ENCODE data around the gene LDLRAD1.

Gene LDLRAD1

GRCh38 chr1:54052431-54052933 is 34.5 kb upstream of the LDLRAD1 start:
- 0 out of 2 replicates have a peak, but pooled peaks have one; percentile 4 for TF ChIP-seq TAF1 (IDR thresholded peaks at IDR 0.05; ENCODE audit: low read depth)
- TF ChIP-seq CEBPB (IDR thresholded peaks at IDR 0.05): no peak
- TF ChIP-seq ZBTB7A (IDR thresholded peaks at IDR 0.05; ENCODE audit: low read depth): no peak
- TF ChIP-seq REST (IDR thresholded peaks at IDR 0.05; ENCODE audit: low read depth): no peak
- no peak for TF ChIP-seq CREB1 (IDR thresholded peaks at IDR 0.05; ENCODE audit: low read depth)
- TF ChIP-seq TEAD4 (IDR thresholded peaks at IDR 0.05): no peak

DNA sequence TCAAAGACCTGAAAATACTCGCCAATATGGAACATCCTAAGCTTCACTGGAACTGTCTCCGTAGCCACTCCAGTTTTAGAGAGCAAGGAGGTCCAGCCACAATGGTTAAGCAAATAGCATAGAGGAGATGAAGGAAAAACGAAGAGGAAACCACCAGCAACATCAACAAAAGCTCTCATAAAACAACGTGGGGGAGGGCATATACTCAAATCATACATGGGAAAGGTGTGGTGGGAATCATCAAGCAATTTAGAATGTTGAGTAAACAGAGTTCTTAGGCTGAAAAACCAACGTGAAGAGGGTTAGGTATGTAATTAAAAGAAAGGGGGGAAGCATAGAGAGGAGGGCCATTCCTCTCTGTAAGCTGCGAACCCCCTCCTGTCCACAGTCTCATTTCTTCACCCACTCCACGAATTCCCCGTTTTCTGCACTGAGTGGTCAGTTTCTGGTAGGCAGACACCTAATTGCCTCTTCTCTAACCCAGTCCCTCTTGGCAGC is 34.0 kb upstream of the LDLRAD1 start:
- no peak for TF ChIP-seq CREB1 (IDR thresholded peaks at IDR 0.05; ENCODE audit: low read depth)
- no peak for TF ChIP-seq EGR1 (IDR thresholded peaks at IDR 0.05)
- no peak for TF ChIP-seq REST (IDR thresholded peaks at IDR 0.05; ENCODE audit: low read depth)
- TF ChIP-seq TEAD4 (IDR thresholded peaks at IDR 0.05): no peak
- no peak for TF ChIP-seq CEBPB (IDR thresholded peaks at IDR 0.05)
- no peak for TF ChIP-seq MAX (IDR thresholded peaks at IDR 0.05)
- TF ChIP-seq EP300 (IDR thresholded peaks at IDR 0.05; ENCODE audit: borderline replicate concordance): no peak
- no peak for TF ChIP-seq ZBTB7A (IDR thresholded peaks at IDR 0.05; ENCODE audit: low read depth)

GRCh38 chr1:54047384-54048305 is 29.7 kb upstream of the LDLRAD1 start:
- TF ChIP-seq TEAD4 (IDR thresholded peaks at IDR 0.05) (no peak), EGR1 (IDR thresholded peaks at IDR 0.05) (no peak), FOXM1 (IDR thresholded peaks at IDR 0.05; ENCODE audit: borderline replicate concordance, low read depth) (no peak), REST (IDR thresholded peaks at IDR 0.05; ENCODE audit: low read depth) (no peak), MAX (IDR thresholded peaks at IDR 0.05) (no peak), TCF12 (IDR thresholded peaks at IDR 0.05; ENCODE audit: low read depth) (no peak), CREB1 (IDR thresholded peaks at IDR 0.05; ENCODE audit: low read depth) (no peak), EP300 (IDR thresholded peaks at IDR 0.05; ENCODE audit: borderline replicate concordance) (no peak), RAD21 (IDR thresholded peaks at IDR 0.05; ENCODE audit: low read depth) (no peak)

- TF ChIP-seq RAD21 (IDR thresholded peaks at IDR 0.05; ENCODE audit: low read depth) (no peak), MAX (IDR thresholded peaks at IDR 0.05) (no peak), TAF1 (IDR thresholded peaks at IDR 0.05; ENCODE audit: low read depth) (no peak), EGR1 (IDR thresholded peaks at IDR 0.05) (no peak), YY1 (IDR thresholded peaks at IDR 0.05; ENCODE audit: low read depth) (no peak), TEAD4 (IDR thresholded peaks at IDR 0.05) (no peak), CREB1 (IDR thresholded peaks at IDR 0.05; ENCODE audit: low read depth) (no peak), CEBPB (IDR thresholded peaks at IDR 0.05) (no peak), REST (IDR thresholded peaks at IDR 0.05; ENCODE audit: low read depth) (no peak), EP300 (IDR thresholded peaks at IDR 0.05; ENCODE audit: borderline replicate concordance) (no peak), NFIC (IDR thresholded peaks at IDR 0.05) (no peak), FOXM1 (IDR thresholded peaks at IDR 0.05; ENCODE audit: borderline replicate concordance, low read depth) (no peak), USF1 (IDR thresholded peaks at IDR 0.05) (no peak), TCF12 (IDR thresholded peaks at IDR 0.05; ENCODE audit: low read depth) (no peak), ZBTB7A (IDR thresholded peaks at IDR 0.05; ENCODE audit: low read depth) (no peak)
These were observed 28.8 kb upstream of the LDLRAD1 start for GRCh38 chr1:54046671-54047383.

Data from Ishikawa (cell line).